Measurements from ENCODE around the gene STXBP2. TPM values are rescaled to one million over a fixed set of nuclear protein-coding genes. Genes with fewer than 3 reads are reported as not detected.

STXBP2 gene
- total RNA-seq, 2 donors from 2014 or later = 61.0 to 151 TPM

GRCh38 chr19:7611541-7612279 is 25.2 kb upstream of the STXBP2 start:
- Histone ChIP-seq H3K27ac (no peak overlapping the region), H3K4me1 (no peaks in the 10 kb centered on the region), H3K4me3 (no peak overlapping the region), H3K36me3 (replicated peaks in 1 of 2; ENCODE audit: insufficient read depth in 1 of 2, low read depth in 2 of 2) (peaks cover 13 to 14% of the 10 kb centered on the region in 2 donors), H3K9me3 (no peaks in the 10 kb centered on the region), H3K27me3 (no peaks in the 10 kb centered on the region)
- ATAC-seq (no peak), DNase-seq (no peak)
- 87 to 94% methylated on average over 11 to 39 of the region's 41 CpGs for WGBS, 2 donors
- intact Hi-C loops (cut with DNase I) = no loop called here
- TF ChIP-seq CTCF (IDR thresholded peaks at IDR 0.05) (no peak), POLR2A (IDR thresholded peaks at IDR 0.05) (no peak)

GRCh38 chr19:7612282-7613274 is 24.3 kb upstream of the STXBP2 start:
- no peak overlapping the region for H3K27ac ChIP-seq
- no peak for ATAC-seq
- H3K4me3 ChIP-seq = no peak overlapping the region
- no peaks in the 10 kb centered on the region for H3K27me3 ChIP-seq
- no peak for TF ChIP-seq CTCF (IDR thresholded peaks at IDR 0.05)
- no peak for TF ChIP-seq POLR2A (IDR thresholded peaks at IDR 0.05)
- intact Hi-C loops (cut with DNase I) = no loop called here
- no peaks in the 10 kb centered on the region for H3K9me3 ChIP-seq
- H3K4me1 ChIP-seq = peaks cover 5% of the 10 kb centered on the region
- DNase-seq = no peak
- 94% methylated on average over 32 to 40 of the region's 81 CpGs for WGBS, 2 donors
- H3K36me3 ChIP-seq (replicated peaks in 1 of 2; ENCODE audit: insufficient read depth in 1 of 2, low read depth in 2 of 2) = peaks cover 14 to 15% of the 10 kb centered on the region in 2 donors

GRCh38 chr19:7614859-7615741 is 21.8 kb upstream of the STXBP2 start:
- H3K36me3 ChIP-seq (replicated peaks in 1 of 2; ENCODE audit: insufficient read depth in 1 of 2, low read depth in 2 of 2) = peaks cover 9 to 11% of the 10 kb centered on the region in 2 donors
- H3K9me3 ChIP-seq = no peaks in the 10 kb centered on the region
- no peaks in the 10 kb centered on the region for H3K27me3 ChIP-seq
- no peak overlapping the region for H3K27ac ChIP-seq
- ATAC-seq (no peak), DNase-seq (no peak)
- intact Hi-C loops (cut with DNase I) = no loop called here
- no peak overlapping the region for H3K4me3 ChIP-seq
- 88 to 94% methylated on average over 36 to 55 of the region's 59 CpGs for WGBS, 2 donors
- H3K4me1 ChIP-seq = peaks cover 29% of the 10 kb centered on the region
- no peak for TF ChIP-seq CTCF (IDR thresholded peaks at IDR 0.05)
- no peak for TF ChIP-seq POLR2A (IDR thresholded peaks at IDR 0.05)

- Histone ChIP-seq H3K36me3 (replicated peaks in 1 of 2; ENCODE audit: insufficient read depth in 1 of 2, low read depth in 2 of 2) (peaks cover 3 to 19% of the 10 kb centered on the region in 2 donors), H3K4me1 (peaks cover 36% of the 10 kb centered on the region), H3K27ac (peak overlapping the region; percentile 97 to 100 (median 100)), H3K4me3 (no peak overlapping the region), H3K9me3 (no peaks in the 10 kb centered on the region), H3K27me3 (no peaks in the 10 kb centered on the region)
- ATAC-seq (no peak), DNase-seq (no peak)
- 85 to 94% methylated on average over 10 to 12 of the region's 12 CpGs for WGBS, 2 donors
- intact Hi-C loops (cut with DNase I) = no loop called here
- TF ChIP-seq CTCF (IDR thresholded peaks at IDR 0.05) = no peak
- TF ChIP-seq POLR2A (IDR thresholded peaks at IDR 0.05) = no peak
Measured at GRCh38 chr19:7617172-7617571, 19.7 kb upstream of the STXBP2 start.

Data from body of pancreas (tissue), 4 donors.